Measurements from ENCODE around the gene CAMTA1.

GRCh38 chr1:7744882-7745281 is 959.6 kb downstream of the CAMTA1 start:
- TF ChIP-seq CTCF (IDR thresholded peaks at IDR 0.05) (no peak), POLR2AphosphoS5 (IDR thresholded peaks at IDR 0.05; ENCODE audit: low read depth, low read length) (no peak), SIN3A (IDR thresholded peaks at IDR 0.05; ENCODE audit: borderline replicate concordance, insufficient read depth, low read depth, low read length) (no peak), REST (IDR thresholded peaks at IDR 0.05; ENCODE audit: insufficient read depth in 1 of 2, low read depth in 2 of 2, low read length in 1 of 2) (no peak), TCF7L2 (IDR thresholded peaks at IDR 0.05; ENCODE audit: low read depth, low read length) (no peak)
